Lung microvascular endothelial cell (primary cell): ENCODE data around the gene HSPB8. TPM values are rescaled to one million over a fixed set of nuclear protein-coding genes. Genes with fewer than 3 reads are reported as not detected.

Experiments
- DNase-seq, 2 donors: peaks; one replicate each; pipeline versions ENCODE4 v3.0.0 to v3.0.0-alpha.2; 2010; ENCODE audit warnings: low read depth in 2 of 2
- total RNA-seq: library from RNA; depleted of rRNA; stranded (reverse); fragments of >200 nt; gene quantifications from 2 replicates; pipeline ENCODE4 v1.2.1, GENCODE V29; 2014

Gene HSPB8
- 1.4 and 2.2 TPM in 2 replicates for total RNA-seq

GRCh38 chr12:119178544-119179334, at the start of gene HSPB8:
Gene HSPB8 (plus strand): TSS chr12:119178931. CDS start chr12:119179313, 382 bp downstream.
- peak; percentile 44 to 77 for DNase-seq

GRCh38 chr12:119129827-119130434, 48.8 kb upstream of the HSPB8 start:
- no peak for DNase-seq

GRCh38 chr12:119130523-119130922, 48.2 kb upstream of the HSPB8 start:
- no peak for DNase-seq

- no peak for DNase-seq
These were observed 44.3 kb upstream of the HSPB8 start for GRCh38 chr12:119134284-119135072.

GRCh38 chr12:119136811-119137410, 41.8 kb upstream of the HSPB8 start:
- no peak for DNase-seq

- no peak for DNase-seq
These were observed 39.3 kb upstream of the HSPB8 start for GRCh38 chr12:119139448-119139847.

GRCh38 chr12:119145367-119145766, 33.4 kb upstream of the HSPB8 start:
- no peak for DNase-seq

GRCh38 chr12:119147847-119148448, 30.8 kb upstream of the HSPB8 start:
- no peak for DNase-seq

GRCh38 chr12:119149270-119149669, 29.5 kb upstream of the HSPB8 start:
- no peak for DNase-seq

GRCh38 chr12:119151445-119152026, 27.2 kb upstream of the HSPB8 start:
- no peak for DNase-seq

GRCh38 chr12:119153477-119154434, 25.0 kb upstream of the HSPB8 start:
- peak in 1 of 2 donors; percentile 46 for DNase-seq

- no peak for DNase-seq
These were observed 24.3 kb upstream of the HSPB8 start for GRCh38 chr12:119154435-119154818.

GRCh38 chr12:119156401-119157044, 22.2 kb upstream of the HSPB8 start:
- no peak for DNase-seq

GRCh38 chr12:119157528-119157927, 21.2 kb upstream of the HSPB8 start:
- no peak for DNase-seq

- DNase-seq = no peak
These were observed 20.8 kb upstream of the HSPB8 start for GRCh38 chr12:119157978-119158377.

GRCh38 chr12:119158402-119158801, 20.3 kb upstream of the HSPB8 start:
- no peak for DNase-seq

GRCh38 chr12:119159844-119160243, 18.9 kb upstream of the HSPB8 start:
- no peak for DNase-seq

GRCh38 chr12:119167902-119168301, 10.8 kb upstream of the HSPB8 start:
- DNase-seq = no peak

GRCh38 chr12:119168721-119169120, 10.0 kb upstream of the HSPB8 start:
- no peak for DNase-seq
